ENCODE data around the gene RNF214.

RNF214 gene

GRCh38 chr11:117273550-117274289 is 41.2 kb downstream of the RNF214 start:
- no peak for TF ChIP-seq CTCF (IDR thresholded peaks at IDR 0.05)
- Histone ChIP-seq H3K4me1 (ENCODE audit: control insufficient read depth in 1 of 2, insufficient read depth in 1 of 2, low read depth in 1 of 2, low read length in 1 of 2) (no peaks in the 10 kb centered on the region), H3K27me3 (no peaks in the 10 kb centered on the region), H3K27ac (no peak overlapping the region), H3K9me3 (no peaks in the 10 kb centered on the region), H3K4me3 (ENCODE audit: low read depth in 1 of 2, low read length in 1 of 2) (no peak overlapping the region), H3K36me3 (peaks cover 4% of the 10 kb centered on the region)

GRCh38 chr11:117278347-117278746 is 45.9 kb downstream of the RNF214 start:
- H3K4me3 ChIP-seq (ENCODE audit: low read depth in 1 of 2, low read length in 1 of 2): no peak overlapping the region
- H3K9me3 ChIP-seq: no peaks in the 10 kb centered on the region
- no peak overlapping the region for H3K27ac ChIP-seq
- H3K36me3 ChIP-seq: peaks cover 24% of the 10 kb centered on the region
- TF ChIP-seq CTCF (IDR thresholded peaks at IDR 0.05): no peak
- H3K4me1 ChIP-seq (ENCODE audit: control insufficient read depth in 1 of 2, insufficient read depth in 1 of 2, low read depth in 1 of 2, low read length in 1 of 2): no peaks in the 10 kb centered on the region
- H3K27me3 ChIP-seq: no peaks in the 10 kb centered on the region

GRCh38 chr11:117279711-117280376 is 47.4 kb downstream of the RNF214 start:
- H3K27me3 ChIP-seq: no peaks in the 10 kb centered on the region
- no peak overlapping the region for H3K4me3 ChIP-seq (ENCODE audit: low read depth in 1 of 2, low read length in 1 of 2)
- H3K4me1 ChIP-seq (ENCODE audit: control insufficient read depth in 1 of 2, insufficient read depth in 1 of 2, low read depth in 1 of 2, low read length in 1 of 2): no peaks in the 10 kb centered on the region
- no peak for TF ChIP-seq CTCF (IDR thresholded peaks at IDR 0.05)
- no peaks in the 10 kb centered on the region for H3K9me3 ChIP-seq
- peaks cover 39% of the 10 kb centered on the region for H3K36me3 ChIP-seq
- H3K27ac ChIP-seq: no peak overlapping the region

- H3K36me3 ChIP-seq: peaks cover 46% of the 10 kb centered on the region
- no peak overlapping the region for H3K27ac ChIP-seq
- no peaks in the 10 kb centered on the region for H3K4me1 ChIP-seq (ENCODE audit: control insufficient read depth in 1 of 2, insufficient read depth in 1 of 2, low read depth in 1 of 2, low read length in 1 of 2)
- no peaks in the 10 kb centered on the region for H3K9me3 ChIP-seq
- H3K27me3 ChIP-seq: no peaks in the 10 kb centered on the region
- no peak overlapping the region for H3K4me3 ChIP-seq (ENCODE audit: low read depth in 1 of 2, low read length in 1 of 2)
- no peak for TF ChIP-seq CTCF (IDR thresholded peaks at IDR 0.05)
Measured at GRCh38 chr11:117281159-117281558, 48.7 kb downstream of the RNF214 start.

- Histone ChIP-seq H3K4me1 (ENCODE audit: control insufficient read depth in 1 of 2, insufficient read depth in 1 of 2, low read depth in 1 of 2, low read length in 1 of 2) (no peaks in the 10 kb centered on the region), H3K36me3 (peaks cover 50% of the 10 kb centered on the region), H3K4me3 (ENCODE audit: low read depth in 1 of 2, low read length in 1 of 2) (no peak overlapping the region), H3K9me3 (no peaks in the 10 kb centered on the region), H3K27ac (no peak overlapping the region), H3K27me3 (no peaks in the 10 kb centered on the region)
- TF ChIP-seq CTCF (IDR thresholded peaks at IDR 0.05): no peak
Measured at GRCh38 chr11:117281869-117282268, 49.4 kb downstream of the RNF214 start.
